Measurements from ENCODE around the gene PKP4. TPM values are rescaled to one million over a fixed set of nuclear protein-coding genes. Genes with fewer than 3 reads are reported as not detected.

PKP4 gene
- total RNA-seq, 1 experiment from 2014 or later: 55.2 TPM

DNA sequence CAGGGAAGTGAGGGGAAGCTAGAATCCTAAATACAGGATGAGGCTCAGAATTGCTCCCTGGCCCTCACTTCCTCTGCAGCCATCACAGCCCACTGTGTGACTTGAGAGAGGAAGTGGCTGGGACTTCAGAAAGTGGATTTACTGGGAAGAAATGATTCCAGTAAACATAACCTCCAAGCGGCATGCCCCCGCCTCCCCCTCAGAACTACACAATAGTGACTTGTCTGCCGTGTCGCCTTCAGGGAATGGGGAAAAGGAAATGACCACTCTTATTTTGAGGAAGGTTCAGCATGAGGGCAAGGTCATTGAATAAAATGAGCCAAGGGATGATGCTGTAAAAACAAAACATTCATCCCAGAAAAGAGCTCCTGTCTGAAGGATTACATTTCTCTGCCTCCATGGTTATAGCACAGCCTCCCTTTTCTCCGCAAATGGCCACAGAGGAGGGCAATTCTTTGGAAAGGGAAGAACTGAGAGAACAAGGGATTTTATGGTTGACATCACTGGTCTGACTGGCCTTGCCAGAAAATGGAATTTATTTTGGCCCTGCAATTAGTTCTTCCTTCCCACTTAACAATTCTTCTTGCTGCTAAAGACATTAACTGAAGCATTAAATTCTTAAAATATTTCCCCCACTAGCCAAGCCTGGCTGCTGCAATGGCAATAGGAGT, 259.5 kb downstream of the PKP4 start:
- Histone ChIP-seq H3K9me2 (ENCODE audit: insufficient read depth) (no peaks in the 10 kb centered on the region), H3K9ac (ENCODE audit: low read length) (no peak overlapping the region), H3K4me3 (replicated peaks in 1 of 2; ENCODE audit: low read depth in 1 of 2, low read length in 2 of 2) (no peak overlapping the region), H3K27ac (ENCODE audit: low read depth, low read length) (no peak overlapping the region), H3K9me3 (ENCODE audit: control insufficient read depth in 1 of 2, insufficient read depth in 1 of 2, low read depth in 1 of 2, low read length in 2 of 2) (no peaks in the 10 kb centered on the region), H3K4me2 (ENCODE audit: low read length) (no peak overlapping the region), H3K36me3 (ENCODE audit: control insufficient read depth in 1 of 2, insufficient read depth in 2 of 2, low read length in 2 of 2) (no peaks in the 10 kb centered on the region), H2AFZ (ENCODE audit: low read depth, low read length, poor library complexity, severe bottlenecking) (no peak overlapping the region), H4K20me1 (ENCODE audit: insufficient read depth) (no peaks in the 10 kb centered on the region), H3K79me2 (ENCODE audit: insufficient read depth, low read length) (no peaks in the 10 kb centered on the region), H3K27me3 (ENCODE audit: insufficient read depth, low read length) (no peaks in the 10 kb centered on the region), H3K4me1 (ENCODE audit: control insufficient read depth in 1 of 2, insufficient read depth in 2 of 2, low read length in 2 of 2) (no peaks in the 10 kb centered on the region)
- no peak for ATAC-seq
- BruUV-seq (replicated peaks): no TSS peak
- ChIA-PET CTCF (no interaction called here), RAD21 (ENCODE audit: low non-redundant PET in 1 of 2, low total read pairs in 2 of 2, uncharacterized antibody in 2 of 2, unreplicated experiment in 2 of 2) (no interaction called here), POLR2A (no interaction called here)
- intact Hi-C loops (cut with micrococcal nuclease): no loop called here
- no peak for DNase-seq (ENCODE audit: low read depth, low spot score)
- TF ChIP-seq TCF7L2 (IDR thresholded peaks at IDR 0.05; ENCODE audit: borderline replicate concordance, extremely low read depth, insufficient read depth, insufficient read length): no peak
- TF ChIP-seq JUND (IDR thresholded peaks at IDR 0.05): no peak
- no peak for TF ChIP-seq EZH2 (IDR thresholded peaks at IDR 0.05)
- TF ChIP-seq ZFX (IDR thresholded peaks at IDR 0.05): no peak
- TF ChIP-seq, protein P1, sequence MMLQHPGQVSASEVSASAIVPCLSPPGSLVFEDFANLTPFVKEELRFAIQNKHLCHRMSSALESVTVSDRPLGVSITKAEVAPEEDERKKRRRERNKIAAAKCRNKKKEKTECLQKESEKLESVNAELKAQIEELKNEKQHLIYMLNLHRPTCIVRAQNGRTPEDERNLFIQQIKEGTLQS (IDR thresholded peaks at IDR 0.05): no peak
- no peak for TF ChIP-seq SP1 (IDR thresholded peaks at IDR 0.05; ENCODE audit: low read depth)
- no peak for TF ChIP-seq EZH2phosphoT487 (IDR thresholded peaks at IDR 0.05; ENCODE audit: borderline replicate concordance)
- no peak for TF ChIP-seq ZNF274 (IDR thresholded peaks at IDR 0.05; ENCODE audit: low read depth, low read length)
- no peak for TF ChIP-seq YY1 (IDR thresholded peaks at IDR 0.05; ENCODE audit: extremely low read depth, insufficient replicate concordance, low read depth, low read length)
- TF ChIP-seq CBX3 (IDR thresholded peaks at IDR 0.05; ENCODE audit: low read depth): no peak
- TF ChIP-seq, protein P2, sequence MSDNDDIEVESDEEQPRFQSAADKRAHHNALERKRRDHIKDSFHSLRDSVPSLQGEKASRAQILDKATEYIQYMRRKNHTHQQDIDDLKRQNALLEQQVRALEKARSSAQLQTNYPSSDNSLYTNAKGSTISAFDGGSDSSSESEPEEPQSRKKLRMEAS (IDR thresholded peaks at IDR 0.05): no peak
- TF ChIP-seq ELF1 (IDR thresholded peaks at IDR 0.05; ENCODE audit: borderline replicate concordance, low read depth): no peak
- TF ChIP-seq RAD21 (IDR thresholded peaks at IDR 0.05; ENCODE audit: low read depth): no peak
- no peak for TF ChIP-seq SIN3A (IDR thresholded peaks at IDR 0.05; ENCODE audit: low read depth)
- TF ChIP-seq, protein P3, sequence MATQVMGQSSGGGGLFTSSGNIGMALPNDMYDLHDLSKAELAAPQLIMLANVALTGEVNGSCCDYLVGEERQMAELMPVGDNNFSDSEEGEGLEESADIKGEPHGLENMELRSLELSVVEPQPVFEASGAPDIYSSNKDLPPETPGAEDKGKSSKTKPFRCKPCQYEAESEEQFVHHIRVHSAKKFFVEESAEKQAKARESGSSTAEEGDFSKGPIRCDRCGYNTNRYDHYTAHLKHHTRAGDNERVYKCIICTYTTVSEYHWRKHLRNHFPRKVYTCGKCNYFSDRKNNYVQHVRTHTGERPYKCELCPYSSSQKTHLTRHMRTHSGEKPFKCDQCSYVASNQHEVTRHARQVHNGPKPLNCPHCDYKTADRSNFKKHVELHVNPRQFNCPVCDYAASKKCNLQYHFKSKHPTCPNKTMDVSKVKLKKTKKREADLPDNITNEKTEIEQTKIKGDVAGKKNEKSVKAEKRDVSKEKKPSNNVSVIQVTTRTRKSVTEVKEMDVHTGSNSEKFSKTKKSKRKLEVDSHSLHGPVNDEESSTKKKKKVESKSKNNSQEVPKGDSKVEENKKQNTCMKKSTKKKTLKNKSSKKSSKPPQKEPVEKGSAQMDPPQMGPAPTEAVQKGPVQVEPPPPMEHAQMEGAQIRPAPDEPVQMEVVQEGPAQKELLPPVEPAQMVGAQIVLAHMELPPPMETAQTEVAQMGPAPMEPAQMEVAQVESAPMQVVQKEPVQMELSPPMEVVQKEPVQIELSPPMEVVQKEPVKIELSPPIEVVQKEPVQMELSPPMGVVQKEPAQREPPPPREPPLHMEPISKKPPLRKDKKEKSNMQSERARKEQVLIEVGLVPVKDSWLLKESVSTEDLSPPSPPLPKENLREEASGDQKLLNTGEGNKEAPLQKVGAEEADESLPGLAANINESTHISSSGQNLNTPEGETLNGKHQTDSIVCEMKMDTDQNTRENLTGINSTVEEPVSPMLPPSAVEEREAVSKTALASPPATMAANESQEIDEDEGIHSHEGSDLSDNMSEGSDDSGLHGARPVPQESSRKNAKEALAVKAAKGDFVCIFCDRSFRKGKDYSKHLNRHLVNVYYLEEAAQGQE (IDR thresholded peaks at IDR 0.05; ENCODE audit: low read depth): no peak
- TF ChIP-seq, protein P4, sequence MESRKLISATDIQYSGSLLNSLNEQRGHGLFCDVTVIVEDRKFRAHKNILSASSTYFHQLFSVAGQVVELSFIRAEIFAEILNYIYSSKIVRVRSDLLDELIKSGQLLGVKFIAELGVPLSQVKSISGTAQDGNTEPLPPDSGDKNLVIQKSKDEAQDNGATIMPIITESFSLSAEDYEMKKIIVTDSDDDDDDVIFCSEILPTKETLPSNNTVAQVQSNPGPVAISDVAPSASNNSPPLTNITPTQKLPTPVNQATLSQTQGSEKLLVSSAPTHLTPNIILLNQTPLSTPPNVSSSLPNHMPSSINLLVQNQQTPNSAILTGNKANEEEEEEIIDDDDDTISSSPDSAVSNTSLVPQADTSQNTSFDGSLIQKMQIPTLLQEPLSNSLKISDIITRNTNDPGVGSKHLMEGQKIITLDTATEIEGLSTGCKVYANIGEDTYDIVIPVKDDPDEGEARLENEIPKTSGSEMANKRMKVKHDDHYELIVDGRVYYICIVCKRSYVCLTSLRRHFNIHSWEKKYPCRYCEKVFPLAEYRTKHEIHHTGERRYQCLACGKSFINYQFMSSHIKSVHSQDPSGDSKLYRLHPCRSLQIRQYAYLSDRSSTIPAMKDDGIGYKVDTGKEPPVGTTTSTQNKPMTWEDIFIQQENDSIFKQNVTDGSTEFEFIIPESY (IDR thresholded peaks at IDR 0.05; ENCODE audit: extremely low read depth, insufficient replicate concordance, low read length): no peak
- no peak for TF ChIP-seq EGR1 (IDR thresholded peaks at IDR 0.05; ENCODE audit: low read depth)
- no peak for TF ChIP-seq SRF (IDR thresholded peaks at IDR 0.05; ENCODE audit: low read depth)
- no peak for TF ChIP-seq CEBPB (IDR thresholded peaks at IDR 0.05; ENCODE audit: low read depth)

Data from HCT116 (cell line).